Ishikawa (cell line): ENCODE measurements around the gene ABCB6.

Source experiments
- CEBPB ChIP-seq: IDR thresholded peaks from 2 replicates; pipeline ENCODE4 v1.6.1; 2012
- CREB1 ChIP-seq: IDR thresholded peaks from 2 replicates; pipeline ENCODE4 v1.6.1; 2012; ENCODE audit warnings: low read depth
- EGR1 ChIP-seq: IDR thresholded peaks from 2 replicates; pipeline ENCODE4 v1.6.1; 2012
- EP300 ChIP-seq: IDR thresholded peaks from 2 replicates; pipeline ENCODE4 v1.6.1; 2012; ENCODE audit warnings: borderline replicate concordance
- FOXM1 ChIP-seq: IDR thresholded peaks from 2 replicates; pipeline ENCODE4 v1.6.1; 2012; ENCODE audit warnings: low read depth, borderline replicate concordance
- NFIC ChIP-seq: IDR thresholded peaks from 2 replicates; pipeline ENCODE4 v1.6.1; 2012
- RAD21 ChIP-seq: IDR thresholded peaks from 2 replicates; pipeline ENCODE4 v1.6.1; 2012; ENCODE audit warnings: low read depth
- TAF1 ChIP-seq: IDR thresholded peaks from 2 replicates; pipeline ENCODE4 v1.6.1; 2012; ENCODE audit warnings: low read depth, mild to moderate bottlenecking
- TCF12 ChIP-seq: IDR thresholded peaks from 2 replicates; pipeline ENCODE4 v1.6.1; 2012; ENCODE audit warnings: low read depth
- TEAD4 ChIP-seq: IDR thresholded peaks from 2 replicates; pipeline ENCODE4 v1.6.1; 2012
- YY1 ChIP-seq: IDR thresholded peaks from 2 replicates; pipeline ENCODE4 v1.6.1; 2012; ENCODE audit warnings: low read depth
- ZBTB7A ChIP-seq: IDR thresholded peaks from 2 replicates; pipeline ENCODE4 v1.6.1; 2012; ENCODE audit warnings: low read depth
- TF ChIP-seq, protein P1 (sequence below): IDR thresholded peaks from 2 replicates; pipeline ENCODE4 v1.6.1; 2012
- TF ChIP-seq, protein P2 (sequence below): IDR thresholded peaks from 2 replicates; pipeline ENCODE4 v1.6.1; 2012
- TF ChIP-seq, protein P3 (sequence below): IDR thresholded peaks from 2 replicates; pipeline ENCODE4 v1.6.1; 2012; ENCODE audit warnings: low read depth, mild to moderate bottlenecking

The ABCB6 gene

DNA sequence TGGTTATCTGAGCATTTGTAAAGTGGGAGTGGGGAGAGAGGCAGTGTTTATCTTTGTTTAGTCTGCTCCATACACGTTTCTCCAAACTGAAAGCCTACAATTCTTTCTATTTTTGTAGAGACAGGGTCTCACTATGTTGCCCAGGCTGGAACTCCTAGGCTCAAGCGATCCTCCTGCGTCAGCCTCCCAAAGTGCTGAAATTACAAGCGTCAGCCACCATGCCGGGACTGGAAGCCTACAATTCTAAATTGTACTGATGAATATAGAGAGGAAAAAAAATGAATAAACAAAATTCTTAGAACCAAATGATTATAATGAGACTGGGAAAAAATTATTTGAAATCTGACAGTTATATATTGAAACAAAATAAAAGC lies 13.6 kb downstream of the ABCB6 start:
- no peak for TF ChIP-seq ZBTB7A
- no peak for TF ChIP-seq RAD21

DNA sequence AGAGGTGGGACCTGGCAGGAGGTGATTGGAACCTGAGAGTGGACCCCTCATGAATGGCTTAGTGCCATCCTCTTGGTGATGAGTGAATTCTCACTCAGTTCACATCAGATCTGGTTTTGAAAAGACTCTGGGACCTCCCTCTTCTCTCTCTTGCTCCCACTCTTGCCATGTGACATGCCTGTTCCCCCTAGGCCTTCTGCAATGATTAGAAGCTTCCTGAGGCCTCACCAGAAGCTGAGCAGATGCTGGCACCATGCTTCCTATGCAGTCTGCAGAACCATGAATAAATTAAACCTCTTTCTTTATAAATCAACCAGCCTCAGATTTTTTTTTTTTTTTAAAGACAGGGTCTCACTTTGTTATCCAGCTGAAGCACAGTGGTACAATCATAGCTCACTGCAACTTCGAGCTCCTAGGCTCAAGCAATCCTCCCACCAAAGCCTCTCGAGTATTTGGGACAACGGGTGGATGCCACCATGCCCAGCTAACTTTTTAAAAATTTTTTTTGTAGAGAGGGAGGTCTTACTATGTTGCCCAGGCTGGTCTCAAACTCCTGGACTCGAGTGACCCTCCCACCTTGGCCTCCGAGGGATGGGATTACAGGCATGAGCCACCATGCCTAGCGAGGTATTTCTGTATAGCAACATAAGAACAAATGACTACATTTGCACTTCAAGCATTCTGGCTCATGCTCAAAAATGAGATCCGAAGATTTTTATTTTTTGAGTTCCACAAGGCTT lies 14.2 kb downstream of the ABCB6 start:
- TF ChIP-seq TCF12, result no peak
- no peak for TF ChIP-seq ZBTB7A
- no peak for TF ChIP-seq CREB1
- TF ChIP-seq TEAD4, result no peak
- no peak for TF ChIP-seq CEBPB
- TF ChIP-seq EGR1, result no peak
- no peak for TF ChIP-seq YY1
- no peak for TF ChIP-seq EP300
- TF ChIP-seq RAD21, result no peak
- TF ChIP-seq, protein P1, sequence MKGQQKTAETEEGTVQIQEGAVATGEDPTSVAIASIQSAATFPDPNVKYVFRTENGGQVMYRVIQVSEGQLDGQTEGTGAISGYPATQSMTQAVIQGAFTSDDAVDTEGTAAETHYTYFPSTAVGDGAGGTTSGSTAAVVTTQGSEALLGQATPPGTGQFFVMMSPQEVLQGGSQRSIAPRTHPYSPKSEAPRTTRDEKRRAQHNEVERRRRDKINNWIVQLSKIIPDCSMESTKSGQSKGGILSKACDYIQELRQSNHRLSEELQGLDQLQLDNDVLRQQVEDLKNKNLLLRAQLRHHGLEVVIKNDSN, result no peak
- no peak for TF ChIP-seq NFIC
- TF ChIP-seq, protein P2, sequence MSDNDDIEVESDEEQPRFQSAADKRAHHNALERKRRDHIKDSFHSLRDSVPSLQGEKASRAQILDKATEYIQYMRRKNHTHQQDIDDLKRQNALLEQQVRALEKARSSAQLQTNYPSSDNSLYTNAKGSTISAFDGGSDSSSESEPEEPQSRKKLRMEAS, result no peak
- TF ChIP-seq, protein P3, sequence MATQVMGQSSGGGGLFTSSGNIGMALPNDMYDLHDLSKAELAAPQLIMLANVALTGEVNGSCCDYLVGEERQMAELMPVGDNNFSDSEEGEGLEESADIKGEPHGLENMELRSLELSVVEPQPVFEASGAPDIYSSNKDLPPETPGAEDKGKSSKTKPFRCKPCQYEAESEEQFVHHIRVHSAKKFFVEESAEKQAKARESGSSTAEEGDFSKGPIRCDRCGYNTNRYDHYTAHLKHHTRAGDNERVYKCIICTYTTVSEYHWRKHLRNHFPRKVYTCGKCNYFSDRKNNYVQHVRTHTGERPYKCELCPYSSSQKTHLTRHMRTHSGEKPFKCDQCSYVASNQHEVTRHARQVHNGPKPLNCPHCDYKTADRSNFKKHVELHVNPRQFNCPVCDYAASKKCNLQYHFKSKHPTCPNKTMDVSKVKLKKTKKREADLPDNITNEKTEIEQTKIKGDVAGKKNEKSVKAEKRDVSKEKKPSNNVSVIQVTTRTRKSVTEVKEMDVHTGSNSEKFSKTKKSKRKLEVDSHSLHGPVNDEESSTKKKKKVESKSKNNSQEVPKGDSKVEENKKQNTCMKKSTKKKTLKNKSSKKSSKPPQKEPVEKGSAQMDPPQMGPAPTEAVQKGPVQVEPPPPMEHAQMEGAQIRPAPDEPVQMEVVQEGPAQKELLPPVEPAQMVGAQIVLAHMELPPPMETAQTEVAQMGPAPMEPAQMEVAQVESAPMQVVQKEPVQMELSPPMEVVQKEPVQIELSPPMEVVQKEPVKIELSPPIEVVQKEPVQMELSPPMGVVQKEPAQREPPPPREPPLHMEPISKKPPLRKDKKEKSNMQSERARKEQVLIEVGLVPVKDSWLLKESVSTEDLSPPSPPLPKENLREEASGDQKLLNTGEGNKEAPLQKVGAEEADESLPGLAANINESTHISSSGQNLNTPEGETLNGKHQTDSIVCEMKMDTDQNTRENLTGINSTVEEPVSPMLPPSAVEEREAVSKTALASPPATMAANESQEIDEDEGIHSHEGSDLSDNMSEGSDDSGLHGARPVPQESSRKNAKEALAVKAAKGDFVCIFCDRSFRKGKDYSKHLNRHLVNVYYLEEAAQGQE, result no peak
- no peak for TF ChIP-seq TAF1
- TF ChIP-seq FOXM1, result no peak

DNA sequence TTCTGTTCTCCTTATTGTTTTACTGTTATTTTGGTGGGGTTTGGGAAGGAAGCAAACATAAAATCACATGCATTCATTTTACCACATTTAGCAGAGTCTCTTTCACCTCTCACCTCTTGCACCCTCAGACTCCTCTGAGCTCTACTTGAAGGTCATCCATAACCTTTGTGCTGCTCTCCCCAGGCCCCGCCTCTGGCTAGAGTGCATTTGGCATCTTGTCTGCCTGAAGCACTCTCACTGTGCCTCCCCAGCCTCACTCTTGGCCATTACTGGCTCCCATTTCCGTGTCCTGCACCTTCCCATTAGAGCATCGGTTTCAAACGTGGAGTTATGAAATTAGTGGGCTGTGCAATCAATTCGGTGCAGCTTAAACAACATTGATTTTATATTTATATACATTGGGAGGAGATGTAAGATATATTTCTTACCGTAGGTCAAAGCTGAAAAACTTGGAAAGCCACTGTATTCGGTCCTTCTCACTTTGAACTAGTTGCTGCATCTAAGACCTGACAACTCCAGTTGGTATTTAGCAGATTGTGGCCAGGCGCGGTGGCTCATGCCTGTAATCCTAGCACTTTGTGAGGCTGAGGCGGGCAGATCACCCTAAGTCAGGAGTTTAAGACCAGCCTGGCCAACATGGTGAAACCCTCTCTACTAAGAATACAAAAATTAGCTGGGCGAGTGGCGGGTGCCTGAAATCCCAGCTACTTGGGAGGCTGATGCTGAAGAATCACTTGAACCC lies 19.1 kb downstream of the ABCB6 start:
- TF ChIP-seq CEBPB, result no peak
- TF ChIP-seq RAD21, result no peak
- TF ChIP-seq, protein P3, result no peak
- no peak for TF ChIP-seq EP300
- TF ChIP-seq FOXM1, result no peak
- TF ChIP-seq ZBTB7A, result no peak
- no peak for TF ChIP-seq EGR1
- TF ChIP-seq, protein P1, result no peak
- TF ChIP-seq NFIC, result no peak
- no peak for TF ChIP-seq TAF1
- TF ChIP-seq YY1, result no peak
- TF ChIP-seq TEAD4, result no peak
- TF ChIP-seq, protein P2, result no peak
- TF ChIP-seq TCF12, result no peak
- no peak for TF ChIP-seq CREB1

DNA sequence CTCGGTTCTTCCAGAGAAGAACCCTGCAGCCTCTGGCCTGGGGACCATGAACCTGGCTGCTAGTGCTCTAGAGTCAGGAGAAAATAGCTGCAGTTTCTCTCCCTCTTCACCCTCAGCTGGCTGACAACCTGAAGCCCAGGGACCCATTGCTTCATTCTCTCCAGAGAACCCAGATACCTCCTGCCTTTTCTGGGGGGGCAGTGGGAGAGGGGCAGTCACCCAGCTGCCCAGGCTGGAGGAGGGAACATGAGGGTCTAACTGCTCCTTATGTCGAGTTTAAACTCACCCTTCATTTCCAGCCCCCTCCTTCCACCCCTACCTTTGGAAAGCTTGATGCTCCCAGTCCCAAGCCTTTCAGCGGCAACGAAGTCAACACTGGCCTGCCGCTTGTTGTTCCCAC lies 19.8 kb downstream of the ABCB6 start:
- TF ChIP-seq ZBTB7A (no peak), NFIC (no peak), CREB1 (no peak), CEBPB (no peak), TCF12 (no peak), RAD21 (no peak), EP300 (no peak), TAF1 (no peak), EGR1 (no peak)
- TF ChIP-seq, protein P3, result no peak
- TF ChIP-seq, protein P2, result no peak
